Smooth muscle cell of the brain vasculature (primary cell): Measurements from ENCODE around the gene WDR45.

ENCODE experiments used
- DNase-seq: peaks from one replicate; pipeline ENCODE4 v3.0.0-alpha.2; 2012; ENCODE audit warnings: low read depth, low spot score

WDR45 gene

DNA sequence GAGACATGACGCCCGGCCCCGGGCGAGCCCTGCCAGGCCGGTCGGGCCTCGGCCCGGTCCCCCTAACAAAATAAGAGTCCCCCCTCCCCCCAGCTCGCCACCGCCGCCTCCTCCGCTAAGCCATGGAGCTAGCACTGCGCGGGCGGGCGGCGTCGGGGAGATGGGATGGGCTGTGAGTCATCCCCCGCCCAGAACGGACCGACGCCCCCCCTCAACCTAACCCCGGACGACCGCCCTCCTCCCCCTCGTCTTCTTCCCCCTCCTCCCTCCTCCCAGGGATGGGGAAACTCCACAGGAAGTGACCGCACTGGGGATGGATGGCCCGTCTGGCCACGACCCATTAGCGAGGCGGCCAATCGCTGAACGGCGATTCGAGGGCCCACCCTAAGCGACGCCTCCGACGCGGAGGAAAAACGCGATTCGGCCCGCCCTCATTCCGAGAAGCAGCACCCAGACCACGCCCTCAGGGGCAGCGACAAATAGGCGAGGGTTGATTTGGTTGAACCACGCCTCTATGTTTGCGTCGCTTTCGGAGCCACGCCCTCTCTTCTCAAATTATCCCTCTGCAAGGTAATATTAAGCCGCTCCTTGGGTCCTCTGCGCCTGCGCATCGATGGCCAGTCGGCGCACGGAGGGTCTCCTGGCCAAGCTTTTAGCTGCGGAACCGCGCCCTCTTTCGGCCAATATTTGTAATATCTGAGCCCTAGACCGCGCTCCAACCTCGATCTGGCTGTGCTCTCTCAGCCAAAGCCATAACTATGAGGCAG lies 36.3 kb downstream of the WDR45 start, which contains the start of gene TFE3:
TSS of gene TFE3 (minus strand) at position 138 of the 767 bp plus-strand sequence. CDS start at position 7, 131 bp downstream.
- DNase-seq, result peak; percentile 95

DNA sequence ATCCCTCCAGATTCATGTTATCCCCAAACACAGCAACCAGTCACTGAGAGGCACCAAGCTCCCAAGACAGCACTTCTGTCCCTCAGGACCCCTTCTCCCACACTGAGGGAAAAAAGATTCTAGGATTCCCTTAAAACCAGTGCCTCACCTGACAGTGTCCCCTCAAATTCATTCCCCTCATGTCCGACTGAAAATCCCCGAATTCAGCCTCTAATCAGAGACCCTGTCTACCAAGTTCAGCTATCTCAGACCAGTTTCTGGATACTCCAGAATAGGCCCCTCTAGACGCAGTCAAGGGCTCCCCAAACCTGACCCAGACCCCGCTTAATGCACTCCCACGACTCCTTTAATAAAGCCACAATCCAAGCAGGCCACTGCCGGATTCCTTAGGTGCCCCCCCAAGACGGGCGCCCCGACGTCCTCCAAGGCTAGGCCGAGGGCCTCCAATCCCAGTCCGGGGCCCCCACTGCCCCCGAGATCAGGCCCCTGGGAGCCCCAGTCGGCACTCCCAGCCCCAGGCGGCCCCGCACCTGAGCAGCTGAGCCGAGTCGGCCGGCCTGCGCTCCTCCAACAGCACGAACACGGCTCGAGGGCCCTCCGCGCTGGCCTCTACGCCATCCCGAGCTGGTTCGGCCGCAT lies 37.0 kb downstream of the WDR45 start:
- DNase-seq, result no peak

DNA sequence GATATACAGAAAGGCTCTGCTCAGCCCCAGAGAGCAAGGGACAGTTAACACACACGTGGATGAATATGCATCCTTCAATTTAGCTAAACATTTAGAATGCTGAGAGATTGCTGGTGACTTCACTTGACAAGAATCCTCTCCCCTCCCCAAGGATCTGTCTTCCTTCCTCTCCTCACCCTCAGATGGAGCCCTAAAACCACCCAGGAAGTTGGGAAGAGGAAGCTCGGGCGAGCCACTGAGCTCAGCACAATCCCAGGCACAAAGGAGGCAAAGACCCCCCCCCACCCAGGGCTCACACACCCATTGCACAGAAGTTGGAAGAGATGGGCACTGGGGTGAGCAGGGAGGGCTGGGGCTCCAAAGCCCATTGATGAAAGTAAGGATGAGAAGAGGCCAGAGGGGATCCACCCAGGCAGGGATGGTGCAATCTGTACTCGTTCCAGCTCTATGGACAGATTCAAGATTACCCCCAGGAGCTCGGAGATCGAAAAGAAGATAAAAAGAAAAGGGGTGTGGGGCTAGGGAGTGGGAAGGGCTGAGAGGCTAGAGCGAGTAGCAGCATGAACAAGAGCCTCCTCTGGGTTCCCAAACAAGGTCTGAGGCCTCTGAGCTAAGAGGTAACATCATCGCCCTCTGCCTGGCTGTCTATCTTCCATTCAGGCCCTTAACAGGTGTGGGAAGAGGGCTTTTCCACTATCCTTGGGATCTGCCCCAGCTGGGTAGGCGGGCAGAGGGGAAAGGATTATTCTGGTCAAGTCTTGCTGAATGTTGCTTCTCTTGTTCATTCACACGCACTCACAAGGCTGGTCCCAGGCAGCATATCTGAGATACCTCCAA lies 37.7 kb downstream of the WDR45 start:
- DNase-seq, result no peak

DNA sequence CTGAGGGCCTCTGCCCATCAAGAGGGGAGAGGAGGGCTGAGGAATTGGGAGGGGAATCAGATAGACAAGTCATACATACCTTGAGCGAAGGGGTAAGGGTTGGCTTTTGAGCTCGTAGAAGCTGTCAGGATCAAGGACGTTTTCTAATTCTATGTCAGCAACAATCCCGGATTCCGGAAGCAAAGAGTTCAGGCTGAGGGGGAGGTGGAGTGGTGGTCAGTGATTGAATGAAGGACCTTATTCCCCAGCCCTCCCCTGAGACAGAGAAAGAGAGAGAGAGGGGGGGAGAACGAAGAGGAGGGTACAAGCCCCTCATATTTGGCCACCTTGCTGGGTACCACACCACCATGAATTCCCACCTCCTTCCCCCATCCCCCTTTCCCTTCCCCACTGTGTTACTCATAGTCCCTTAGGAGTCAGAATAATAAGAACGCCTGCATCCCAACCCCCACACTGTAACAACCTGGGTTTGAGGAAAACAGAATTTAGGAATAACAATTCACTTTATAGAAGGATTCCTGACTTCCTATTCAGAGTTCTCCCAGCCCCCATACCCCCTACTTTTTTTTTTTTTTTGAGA lies 39.2 kb downstream of the WDR45 start:
- DNase-seq, result no peak

DNA sequence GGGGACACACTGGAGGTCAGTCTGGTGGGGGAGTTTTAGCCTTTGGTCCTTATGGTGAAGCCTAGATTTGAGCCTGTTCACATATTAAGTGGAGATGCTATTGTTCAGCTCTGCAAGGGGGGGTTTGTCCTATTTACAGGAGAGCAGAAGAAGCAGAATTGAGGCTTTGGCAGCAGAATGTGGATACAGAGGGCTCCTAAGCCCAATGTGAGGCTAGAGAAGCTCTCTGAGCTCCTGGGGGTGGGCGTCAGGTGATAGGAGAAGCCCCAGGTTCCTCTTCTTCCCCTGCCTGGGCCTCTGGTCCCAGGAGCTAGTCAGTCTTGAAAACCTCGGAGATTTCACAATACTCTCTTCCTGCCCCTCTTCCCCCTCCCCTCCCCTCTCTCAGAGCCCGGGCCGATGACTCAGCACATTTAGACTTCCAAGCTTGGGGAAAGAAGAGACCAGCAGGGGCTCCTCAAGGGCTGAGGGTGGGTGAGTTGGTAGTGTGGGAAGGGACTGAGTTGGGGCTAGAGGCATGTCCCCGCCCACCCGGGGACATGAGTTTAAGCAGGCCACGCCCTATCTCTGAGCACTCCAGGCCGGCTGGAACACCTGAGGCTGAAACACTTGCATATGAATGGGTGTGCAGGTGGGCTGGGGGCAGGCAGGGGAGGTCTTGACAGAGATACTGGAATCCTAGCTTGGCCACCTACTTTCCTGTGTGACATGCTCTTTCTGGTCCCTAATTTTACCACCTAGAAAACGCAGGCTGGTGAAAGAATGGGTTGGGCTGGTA lies 39.9 kb downstream of the WDR45 start:
- DNase-seq, result peak; percentile 77

DNA sequence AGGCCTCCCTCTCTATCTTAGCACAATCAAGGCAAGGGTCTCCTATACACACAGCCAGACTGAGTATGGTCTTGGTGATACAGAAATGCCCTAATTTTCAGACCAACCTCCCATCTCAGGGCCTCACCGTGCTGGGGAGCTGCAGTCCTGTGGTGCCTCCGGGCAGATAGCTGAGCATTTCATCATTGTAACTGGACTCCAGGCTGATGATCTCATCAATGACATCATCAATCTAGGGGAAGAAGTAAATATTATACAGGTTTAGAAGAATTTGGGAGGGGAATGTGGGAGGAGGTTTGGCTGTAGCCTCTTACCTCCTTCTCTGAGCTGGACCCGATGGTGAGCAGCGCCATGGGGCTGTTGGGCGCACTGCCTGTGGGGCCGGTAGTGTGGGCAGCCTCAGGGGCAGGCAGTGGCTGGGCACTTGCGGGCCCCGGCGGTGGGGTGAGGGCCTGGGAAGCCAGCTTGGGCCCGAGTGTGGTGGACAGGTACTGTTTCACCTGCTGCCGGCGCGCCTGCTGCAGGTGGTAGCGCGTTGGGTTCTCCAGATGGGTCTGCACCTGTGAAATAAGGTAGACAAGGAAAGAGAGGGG lies 41.7 kb downstream of the WDR45 start:
- DNase-seq, result no peak

DNA sequence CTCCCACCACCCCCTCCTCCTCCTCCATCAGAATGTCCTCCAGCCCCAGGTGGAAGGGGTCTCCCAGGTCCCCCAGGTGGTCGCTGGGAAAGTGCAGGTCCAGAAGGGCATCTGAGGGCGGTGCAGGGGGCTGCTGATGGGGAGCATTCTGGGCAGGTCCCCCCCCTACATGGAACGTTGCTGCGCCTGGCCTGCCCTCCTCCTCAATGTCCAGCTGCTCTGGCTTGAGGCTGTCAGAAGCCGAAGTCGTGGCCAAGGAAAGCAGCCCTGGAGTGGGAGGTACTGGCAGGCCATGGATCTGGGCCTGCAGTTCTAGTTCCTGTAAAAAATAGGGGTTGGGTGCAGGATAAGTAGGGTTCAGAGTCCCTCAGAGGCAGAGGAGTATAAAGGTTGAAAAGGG lies 49.4 kb downstream of the WDR45 start:
- no peak for DNase-seq

DNA sequence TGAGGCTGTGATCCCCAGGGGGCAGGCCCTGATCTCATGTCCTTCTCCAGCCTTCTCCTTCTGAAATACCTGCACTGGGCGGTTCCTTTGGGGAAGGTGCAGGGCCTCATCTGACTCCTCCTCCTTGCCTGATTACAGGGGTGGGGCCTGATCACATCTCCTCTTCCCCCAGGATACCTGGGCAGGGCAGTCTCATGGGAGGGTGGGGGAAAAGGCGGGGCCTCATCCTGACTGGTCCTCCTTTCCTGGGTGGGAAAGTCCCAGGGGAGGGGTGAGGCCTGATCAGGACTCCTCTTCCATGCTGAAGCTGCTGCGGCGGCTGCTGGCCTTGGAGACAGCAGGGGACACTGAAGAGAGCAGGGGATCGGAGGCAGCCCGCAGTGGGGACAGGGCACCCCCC lies 49.8 kb downstream of the WDR45 start:
- DNase-seq, result no peak
